Heart left ventricle (tissue), 13 donors: ENCODE data around the gene WDR62.

Experiments
- POLR2A ChIP-seq, 2 donors: fragments of 450-650 bp; IDR thresholded peaks; one replicate each; pipeline ENCODE4 v1.6.1; 2017; ENCODE audit warnings: antibody characterized with exemption in 2 of 2, mild to moderate bottlenecking in 2 of 2, moderate library complexity in 2 of 2
- TF ChIP-seq, protein P1 (sequence below), 12 donors: fragments of 200-600 bp; sonication (generic) in 4 of 12; IDR thresholded peaks; one replicate each; pipeline versions ENCODE4 v1.5.0 to v1.8.0; 2018 to 2022; ENCODE audit warnings: antibody characterized with exemption in 12 of 12, mild to moderate bottlenecking in 5 of 12
- donor health status: ischemic (EF 13 %, LVEDD 7.1; RV severe dilation, severe dysfunction).
- donor health status: DM: no; HTN: yes; CAD: no.
- donor health status: DM: no; HTN: no; CAD: no.
- donor health status: ischemic (EF 25% LVEDD 6.9; RV normal size, moderate dysfunction).
- donor health status: ischemic (EF 25% LVEDD 5.7; RV mildly dilated, moderate dysfunction).
- donor health status: ischemic (EF 35%, LVEDD 5.7; RV mildly dilated, moderate dysfunction).
- donor health status: nonischemic (EF 11% LVEDD 7.7; RV severe dilation, severe dysfunction).
- donor health status: DM: yes; HTN: yes; CAD: no.
- donor health status: PGD.
- donor health status: ischemic (EF 29% LVEDD 5.4; RV normal size, mild dysfunction).
- donor health status: nonischemic (EF 23%, LVEDD 6.1; RV moderate dilation, normal function).

DNA sequence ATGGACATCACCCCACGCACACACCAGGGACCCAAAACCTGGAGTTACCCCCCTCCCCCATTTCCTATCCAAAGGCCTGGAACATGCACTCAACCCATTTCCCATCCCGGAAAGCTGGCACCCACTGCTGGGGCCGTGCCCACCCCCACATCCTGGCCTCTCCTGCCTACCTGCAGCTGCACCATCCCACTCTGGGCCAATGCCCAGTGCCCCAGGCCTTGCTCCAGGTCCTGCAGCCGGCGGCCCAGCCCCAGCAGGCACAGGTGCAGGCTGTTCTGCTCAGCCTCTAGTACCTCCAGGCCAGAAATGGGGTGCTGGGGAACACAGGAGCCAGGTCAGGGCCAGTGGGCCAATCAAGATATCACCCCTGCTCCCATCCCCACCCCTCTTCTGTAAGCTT lies 47.7 kb upstream of the WDR62 start:
- TF ChIP-seq, protein P1, sequence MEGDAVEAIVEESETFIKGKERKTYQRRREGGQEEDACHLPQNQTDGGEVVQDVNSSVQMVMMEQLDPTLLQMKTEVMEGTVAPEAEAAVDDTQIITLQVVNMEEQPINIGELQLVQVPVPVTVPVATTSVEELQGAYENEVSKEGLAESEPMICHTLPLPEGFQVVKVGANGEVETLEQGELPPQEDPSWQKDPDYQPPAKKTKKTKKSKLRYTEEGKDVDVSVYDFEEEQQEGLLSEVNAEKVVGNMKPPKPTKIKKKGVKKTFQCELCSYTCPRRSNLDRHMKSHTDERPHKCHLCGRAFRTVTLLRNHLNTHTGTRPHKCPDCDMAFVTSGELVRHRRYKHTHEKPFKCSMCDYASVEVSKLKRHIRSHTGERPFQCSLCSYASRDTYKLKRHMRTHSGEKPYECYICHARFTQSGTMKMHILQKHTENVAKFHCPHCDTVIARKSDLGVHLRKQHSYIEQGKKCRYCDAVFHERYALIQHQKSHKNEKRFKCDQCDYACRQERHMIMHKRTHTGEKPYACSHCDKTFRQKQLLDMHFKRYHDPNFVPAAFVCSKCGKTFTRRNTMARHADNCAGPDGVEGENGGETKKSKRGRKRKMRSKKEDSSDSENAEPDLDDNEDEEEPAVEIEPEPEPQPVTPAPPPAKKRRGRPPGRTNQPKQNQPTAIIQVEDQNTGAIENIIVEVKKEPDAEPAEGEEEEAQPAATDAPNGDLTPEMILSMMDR (IDR thresholded peaks at IDR 0.05): no peak
- TF ChIP-seq POLR2A (IDR thresholded peaks at IDR 0.05): no peak
